SK-MEL-5 (cell line): Measurements from ENCODE around the gene ABHD6. TPM values are rescaled to one million over a fixed set of nuclear protein-coding genes. Genes with fewer than 3 reads are reported as not detected.
A peak's percentile ranks its signal among the peaks of the same experiment; 100 is the strongest.
"Not testable (repeated sequence)": the region's sequence is repeated elsewhere in the genome, so short reads cannot be mapped to it uniquely, and the experiment has no call there.

Source experiments
- DNase-seq: peaks from one replicate; pipeline ENCODE4 v3.0.0-alpha.2; 2016; ENCODE audit warnings: low read depth, low spot score
- in situ Hi-C: cut with HindIII; loops from 2 replicates; pipeline ENCODE4 v1.10.0; 2016; ENCODE audit warnings: low sequenced_read_pairs, high pct_unique_total_duplicates, low pct_unique_long_range_greater_than_20kb
- total RNA-seq: library from RNA; depleted of rRNA; stranded (reverse); fragments of >200 nt; shearing (Covaris generic); gene quantifications from 2 replicates; pipeline ENCODE4 v1.2.3, GENCODE V29; 2014

ABHD6 gene
- total RNA-seq, 1 experiment from 2014 or later = 43.5 TPM

GRCh38 chr3:58290446-58290845 lies 52.9 kb downstream of the ABHD6 start:
- DNase-seq, in situ Hi-C loops: not testable (repeated sequence)

- no peak for DNase-seq
- in situ Hi-C loops = no loop called here
Measured at GRCh38 chr3:58291671-58292338, 54.2 kb downstream of the ABHD6 start.

GRCh38 chr3:58292866-58293265 lies 55.3 kb downstream of the ABHD6 start:
- in situ Hi-C loops = no loop called here
- DNase-seq = no peak

- in situ Hi-C loops = no loop called here
Measured at GRCh38 chr3:58293516-58293915, 55.9 kb downstream of the ABHD6 start.

GRCh38 chr3:58296269-58296668 lies 58.7 kb downstream of the ABHD6 start:
- in situ Hi-C loops = no loop called here
- DNase-seq = peak; percentile 60

More at GRCh38 chr3:58293516-58293915, 55.9 kb downstream of the ABHD6 start:
- no peak for DNase-seq

GRCh38 chr3:58296843-58297242 lies 59.3 kb downstream of the ABHD6 start:
- in situ Hi-C loops = no loop called here
- DNase-seq = no peak

- in situ Hi-C loops = no loop called here
- no peak for DNase-seq
Measured at GRCh38 chr3:58298190-58298589, 60.6 kb downstream of the ABHD6 start.

GRCh38 chr3:58299075-58299474 lies 61.5 kb downstream of the ABHD6 start:
- in situ Hi-C loops = no loop called here
- no peak for DNase-seq

GRCh38 chr3:58299839-58300516 lies 62.4 kb downstream of the ABHD6 start:
- DNase-seq = peak; percentile 54
- in situ Hi-C loops = no loop called here

GRCh38 chr3:58305882-58306711 lies 68.5 kb downstream of the ABHD6 start, which contains the start of the genes HTD2 and RPP14:
HTD2 (plus strand) TSS chr3:58306520; CDS start chr3:58317614, 11,094 bp downstream.
RPP14 (plus strand) TSS chr3:58306245; CDS start chr3:58310330, 4,085 bp downstream.
- DNase-seq = peak; percentile 96
- in situ Hi-C loops = no loop called here

- in situ Hi-C loops = no loop called here
- DNase-seq = peak; percentile 66
Measured at GRCh38 chr3:58307639-58308215, 70.1 kb downstream of the ABHD6 start.

GRCh38 chr3:58308728-58309127 lies 71.1 kb downstream of the ABHD6 start:
- in situ Hi-C loops = no loop called here
- DNase-seq = no peak

GRCh38 chr3:58317811-58318210 lies 80.2 kb downstream of the ABHD6 start:
- in situ Hi-C loops = no loop called here
- no peak for DNase-seq

GRCh38 chr3:58321791-58322190 lies 84.2 kb downstream of the ABHD6 start:
- DNase-seq = no peak
- in situ Hi-C loops = no loop called here

- DNase-seq = no peak
Measured at GRCh38 chr3:58322793-58323192, 85.2 kb downstream of the ABHD6 start.

GRCh38 chr3:58323529-58324390 lies 86.2 kb downstream of the ABHD6 start:
- in situ Hi-C loops = no loop called here
- DNase-seq = no peak

More at GRCh38 chr3:58322793-58323192, 85.2 kb downstream of the ABHD6 start:
- in situ Hi-C loops = no loop called here
